ENCODE data around the gene HDAC7.

The HDAC7 gene

GRCh38 chr12:47863467-47863866, 43.8 kb upstream of the HDAC7 start:
- no peak for DNase-seq (ENCODE audit: low read depth)
- no peak overlapping the region for H3K4me3 ChIP-seq (replicated peaks; ENCODE audit: low read depth, low read length)
- TF ChIP-seq CTCF (IDR thresholded peaks at IDR 0.05; ENCODE audit: low read length, missing control alignments): no peak

GRCh38 chr12:47862881-47863280, 43.2 kb upstream of the HDAC7 start:
- no peak overlapping the region for H3K4me3 ChIP-seq (replicated peaks; ENCODE audit: low read depth, low read length)
- no peak for TF ChIP-seq CTCF (IDR thresholded peaks at IDR 0.05; ENCODE audit: low read length, missing control alignments)
- DNase-seq (ENCODE audit: low read depth): no peak

GRCh38 chr12:47862167-47862750, 42.6 kb upstream of the HDAC7 start:
- H3K4me3 ChIP-seq (replicated peaks; ENCODE audit: low read depth, low read length): no peak overlapping the region
- TF ChIP-seq CTCF (IDR thresholded peaks at IDR 0.05; ENCODE audit: low read length, missing control alignments): no peak

GRCh38 chr12:47860873-47861272, 41.2 kb upstream of the HDAC7 start:
- H3K4me3 ChIP-seq (replicated peaks; ENCODE audit: low read depth, low read length): no peak overlapping the region
- no peak for TF ChIP-seq CTCF (IDR thresholded peaks at IDR 0.05; ENCODE audit: low read length, missing control alignments)

More at GRCh38 chr12:47862167-47862750, 42.6 kb upstream of the HDAC7 start:
- no peak for DNase-seq (ENCODE audit: low read depth)

GRCh38 chr12:47860279-47860841, 40.7 kb upstream of the HDAC7 start:
- DNase-seq (ENCODE audit: low read depth): no peak
- H3K4me3 ChIP-seq (replicated peaks; ENCODE audit: low read depth, low read length): no peak overlapping the region
- no peak for TF ChIP-seq CTCF (IDR thresholded peaks at IDR 0.05; ENCODE audit: low read length, missing control alignments)

More at GRCh38 chr12:47860873-47861272, 41.2 kb upstream of the HDAC7 start:
- DNase-seq (ENCODE audit: low read depth): no peak

GRCh38 chr12:47858511-47859266, 39.0 kb upstream of the HDAC7 start:
- DNase-seq (ENCODE audit: low read depth): no peak
- TF ChIP-seq CTCF (IDR thresholded peaks at IDR 0.05; ENCODE audit: low read length, missing control alignments): no peak
- no peak overlapping the region for H3K4me3 ChIP-seq (replicated peaks; ENCODE audit: low read depth, low read length)

All from fibroblast of pulmonary artery (primary cell).